Aorta (tissue), 5 donors: ENCODE results near the gene ARHGAP4. TPM values are rescaled to one million over a fixed set of nuclear protein-coding genes. Genes with fewer than 3 reads are reported as not detected.

ENCODE experiments used
- ATAC-seq: fragments of 200-7000 bp; cut with Tn5 transposase; one replicate; pipeline ENCODE4 v1.9.1; 2022; ENCODE audit warnings: moderate library complexity; ENCODE audit not compliant: low FRiP score
- DNase-seq, 2 donors: peaks; one replicate each; pipeline ENCODE4 v3.0.0-alpha.2; 2020
- H3K27ac ChIP-seq, 2 donors: one replicate each; pipeline ENCODE4 v1.5.1; 2013; ENCODE audit warnings: low read length in 2 of 2, mild to moderate bottlenecking in 2 of 2, moderate library complexity in 2 of 2, control low read depth in 1 of 2, inconsistent platforms in 1 of 2, low read depth in 1 of 2
- H3K27me3 ChIP-seq, 2 donors: one replicate each; pipeline ENCODE4 v1.6.1; 2013; ENCODE audit warnings: control low read depth in 1 of 2, low read length in 1 of 2, mild to moderate bottlenecking in 1 of 2, moderate library complexity in 1 of 2; ENCODE audit not compliant: insufficient read depth in 2 of 2, control insufficient read depth in 1 of 2
- H3K36me3 ChIP-seq, 2 donors: one replicate each; pipeline ENCODE4 v1.6.1; 2013; ENCODE audit warnings: control low read depth in 1 of 2, low read length in 1 of 2, mild to moderate bottlenecking in 1 of 2; ENCODE audit not compliant: insufficient read depth in 2 of 2, control insufficient read depth in 1 of 2
- H3K4me1 ChIP-seq, 2 donors: one replicate each; pipeline ENCODE4 v1.6.1; 2013; ENCODE audit warnings: low read length in 2 of 2, control low read depth in 1 of 2, mild to moderate bottlenecking in 1 of 2, moderate library complexity in 1 of 2; ENCODE audit not compliant: insufficient read depth in 2 of 2, control insufficient read depth in 1 of 2
- H3K4me3 ChIP-seq, 2 donors: one replicate each; pipeline ENCODE4 v1.5.1; 2013; ENCODE audit warnings: low read length in 2 of 2, control low read depth in 1 of 2, mild to moderate bottlenecking in 1 of 2
- H3K9me3 ChIP-seq: one replicate; pipeline ENCODE4 v1.6.1; 2013; ENCODE audit warnings: mild to moderate bottlenecking, low read length; ENCODE audit not compliant: control insufficient read depth
- WGBS, 2 donors: extraction: QIAGEN DNeasy Blood & Tissue Kit; methylation state at CpG; one replicate each; pipeline ENCODE4 v1.1.7; 2013; 5-methylcytosine and 5-hydroxymethylcytosine counted together
- intact Hi-C, 2 donors: fragments of 100-400 bp; cut with DNase I; formaldehyde crosslinking; loops; one replicate each; pipeline versions ENCODE4 v1.14.2 to v1.15.0; 2022
- polyA plus RNA-seq, 2 donors: library from polyadenylated mRNA; stranded (reverse); fragments of 200-250 nt; gene quantifications; one replicate each; pipeline ENCODE4 v1.2.3, GENCODE V29; 2013
- total RNA-seq, 2 donors: library from RNA; stranded (reverse); fragmentation: NEBNext Ultra II Directional; extraction: Animal tissue kit (Norgen Biotek cat#: 25700); gene quantifications; one replicate each; pipeline ENCODE4 v1.2.1, GENCODE V29; 2021
- donor health status: healthy with polysubstance abuse.
- donor health status: Bipolar disorder and iron deficiency.
- donor health status: DM: no; HTN: no; CAD: no.
- donor health status: DM: no; HTN: no; CAD: no.
- donor health status: DM: yes; HTN: yes; CAD: no.

The ARHGAP4 gene
- total and polyA plus RNA-seq, 4 donors: 13.5 to 81.3 (median 34.0) TPM

GRCh38 chrX:153874085-153874365 lies 52.0 kb downstream of the ARHGAP4 start:
- Histone ChIP-seq H3K27me3 (peaks cover 0 to 2% of the 10 kb centered on the region in 2 donors), H3K4me1 (no peaks in the 10 kb centered on the region), H3K36me3 (no peaks in the 10 kb centered on the region), H3K27ac (no peak overlapping the region), H3K9me3 (no peaks in the 10 kb centered on the region), H3K4me3 (no peak overlapping the region)
- WGBS, 2 donors: 40 to 54% methylated on average over 3 of the region's 3 CpGs
- DNase-seq (no peak), ATAC-seq (no peak)
- intact Hi-C loops: no loop called here

GRCh38 chrX:153873282-153874084 lies 52.6 kb downstream of the ARHGAP4 start:
- Histone ChIP-seq H3K27ac (no peak overlapping the region), H3K4me1 (no peaks in the 10 kb centered on the region), H3K9me3 (no peaks in the 10 kb centered on the region), H3K27me3 (peaks cover 0 to 2% of the 10 kb centered on the region in 2 donors), H3K36me3 (no peaks in the 10 kb centered on the region), H3K4me3 (no peak overlapping the region)
- 27 to 38% methylated on average over 7 of the region's 7 CpGs for WGBS, 2 donors
- intact Hi-C loops: no loop called here
- no peak for DNase-seq
- no peak for ATAC-seq

DNA sequence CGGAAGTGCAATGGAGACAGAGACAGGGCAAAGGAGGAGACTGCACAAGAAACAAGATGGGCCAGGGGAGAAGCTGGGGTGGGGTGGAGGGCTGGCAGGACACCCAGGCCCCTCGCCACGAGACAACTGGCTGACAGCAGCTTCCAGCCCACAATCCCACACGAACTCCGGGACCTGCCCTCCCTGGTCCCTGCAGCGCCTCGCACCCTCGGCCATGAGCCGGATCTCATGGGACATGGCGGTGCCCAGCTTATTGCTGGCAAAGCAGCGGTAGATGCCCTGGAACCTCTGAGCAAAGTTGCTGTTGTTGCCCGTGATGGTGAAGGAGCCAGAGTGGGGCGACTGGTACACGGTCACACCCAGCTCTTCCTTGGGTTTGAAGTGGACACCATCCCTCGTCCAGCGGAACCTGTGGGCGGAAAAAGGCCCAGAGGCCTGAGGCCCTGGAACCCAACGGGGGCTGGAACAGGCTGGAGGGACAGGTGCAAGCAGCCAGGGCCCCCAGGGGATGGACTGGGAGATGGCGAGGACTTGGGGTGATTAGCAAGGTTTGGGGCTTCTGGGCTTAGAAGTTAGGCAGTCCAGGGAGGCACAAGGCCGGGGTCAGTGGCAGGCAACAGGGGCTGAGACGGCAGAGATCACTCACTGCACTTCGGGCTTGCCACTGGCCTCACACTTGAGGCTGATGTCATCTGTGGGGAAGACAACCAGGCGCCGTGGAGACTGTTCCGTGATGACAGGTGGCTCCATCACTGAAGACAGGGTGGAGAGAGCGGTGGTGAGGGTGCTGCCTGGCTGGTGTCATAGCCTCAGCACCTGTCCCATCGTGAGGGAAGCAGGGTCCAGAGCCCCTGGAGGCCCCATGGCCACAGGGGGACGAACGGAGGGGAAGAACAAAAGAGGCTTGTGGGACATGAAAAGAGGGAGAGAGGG lies 53.9 kb downstream of the ARHGAP4 start:
- Histone ChIP-seq H3K4me3 (no peak overlapping the region), H3K27me3 (peaks cover 0 to 2% of the 10 kb centered on the region in 2 donors), H3K9me3 (no peaks in the 10 kb centered on the region), H3K36me3 (no peaks in the 10 kb centered on the region), H3K4me1 (no peaks in the 10 kb centered on the region), H3K27ac (no peak overlapping the region)
- no peak for ATAC-seq
- WGBS, 2 donors: 67 to 69% methylated on average over 29 of the region's 29 CpGs
- intact Hi-C loops: no loop called here
- no peak for DNase-seq

DNA sequence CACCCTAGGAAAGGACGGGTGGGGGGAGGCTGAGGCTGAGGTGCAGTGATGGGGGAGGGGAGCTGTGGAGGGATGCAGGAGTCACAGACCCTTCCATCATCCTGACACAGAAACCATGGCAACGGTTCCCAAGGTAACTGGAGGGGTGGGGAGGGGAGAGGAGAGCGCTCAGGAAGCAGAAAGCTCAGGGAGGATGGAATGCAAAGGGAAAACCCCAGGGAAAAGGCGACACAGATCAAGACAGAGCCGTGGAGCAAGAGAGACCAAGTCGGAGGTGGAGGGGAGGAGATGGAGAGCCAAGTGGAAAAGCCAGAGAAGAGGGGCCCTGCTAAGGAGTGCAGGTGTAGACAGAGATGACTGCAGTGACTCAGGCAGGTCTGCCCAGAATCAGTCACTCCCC lies 54.6 kb downstream of the ARHGAP4 start:
- no peak for DNase-seq
- intact Hi-C loops: no loop called here
- Histone ChIP-seq H3K27ac (no peak overlapping the region), H3K4me1 (no peaks in the 10 kb centered on the region), H3K27me3 (peaks cover 0 to 2% of the 10 kb centered on the region in 2 donors), H3K9me3 (no peaks in the 10 kb centered on the region), H3K4me3 (no peak overlapping the region), H3K36me3 (no peaks in the 10 kb centered on the region)
- 5 to 27% methylated on average over 6 of the region's 6 CpGs for WGBS, 2 donors
- no peak for ATAC-seq

GRCh38 chrX:153870791-153871360 lies 55.2 kb downstream of the ARHGAP4 start:
- WGBS, 2 donors: 38 to 54% methylated on average over 20 to 21 of the region's 21 CpGs
- ATAC-seq: no peak
- no peak overlapping the region for H3K27ac ChIP-seq
- no peaks in the 10 kb centered on the region for H3K4me1 ChIP-seq
- H3K36me3 ChIP-seq: no peaks in the 10 kb centered on the region
- H3K4me3 ChIP-seq: no peak overlapping the region
- no peaks in the 10 kb centered on the region for H3K27me3 ChIP-seq
- H3K9me3 ChIP-seq: no peaks in the 10 kb centered on the region
- intact Hi-C loops: no loop called here
- DNase-seq: peak in 1 of 2 donors; percentile 65

- WGBS, 2 donors: 74 to 81% methylated on average over 8 to 11 of the region's 11 CpGs
- no peaks in the 10 kb centered on the region for H3K9me3 ChIP-seq
- no peaks in the 10 kb centered on the region for H3K36me3 ChIP-seq
- intact Hi-C loops: no loop called here
- ATAC-seq: no peak
- DNase-seq: peak in 1 of 2 donors; percentile 55
- H3K27me3 ChIP-seq: no peaks in the 10 kb centered on the region
- H3K4me3 ChIP-seq: no peak overlapping the region
- no peak overlapping the region for H3K27ac ChIP-seq
- no peaks in the 10 kb centered on the region for H3K4me1 ChIP-seq
Measured at GRCh38 chrX:153870288-153870690, 55.8 kb downstream of the ARHGAP4 start.

DNA sequence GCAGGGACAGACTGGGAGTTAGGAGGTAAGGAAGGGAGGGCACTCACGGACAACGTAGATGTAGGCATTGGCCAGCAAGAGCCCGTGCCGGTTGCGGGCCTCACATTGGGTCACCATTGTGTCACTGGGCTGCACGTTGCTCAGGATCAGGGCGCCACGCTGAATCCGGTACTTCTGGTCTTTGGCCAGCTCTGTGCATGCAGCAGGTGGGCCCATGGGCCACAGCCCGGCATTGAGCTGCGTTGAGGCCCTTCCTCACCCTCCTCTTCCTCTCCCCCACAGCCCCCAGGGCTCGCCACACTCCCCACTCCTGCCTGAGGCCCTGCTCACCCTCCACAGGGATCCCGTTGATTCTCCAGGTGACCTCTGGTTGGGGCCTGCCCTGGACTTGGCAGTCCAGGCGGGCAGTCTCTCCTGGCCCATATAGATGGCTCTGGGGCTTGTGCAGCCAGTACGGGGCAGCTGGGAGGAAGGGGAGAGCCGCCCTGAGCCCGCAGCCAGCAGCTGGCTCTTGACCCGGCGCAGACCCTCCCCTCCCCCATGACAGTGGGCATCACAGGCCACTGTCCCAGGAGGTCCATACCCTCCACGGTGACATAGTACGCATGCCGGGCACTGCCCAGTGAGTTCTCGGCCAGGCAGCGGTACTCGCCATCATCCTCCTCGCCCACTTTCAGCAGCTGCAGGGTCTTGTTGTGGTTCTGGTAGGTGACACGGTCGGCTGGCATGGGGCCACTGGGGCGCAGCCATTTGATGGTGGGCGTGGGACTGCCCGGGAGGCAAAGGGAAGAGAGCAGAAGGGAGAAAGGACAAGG lies 56.4 kb downstream of the ARHGAP4 start:
- intact Hi-C loops: no loop called here
- no peaks in the 10 kb centered on the region for H3K9me3 ChIP-seq
- H3K27me3 ChIP-seq: no peaks in the 10 kb centered on the region
- no peak overlapping the region for H3K4me3 ChIP-seq
- no peaks in the 10 kb centered on the region for H3K4me1 ChIP-seq
- ATAC-seq: no peak
- H3K27ac ChIP-seq: no peak overlapping the region
- 86 to 90% methylated on average over 30 to 31 of the region's 31 CpGs for WGBS, 2 donors
- no peaks in the 10 kb centered on the region for H3K36me3 ChIP-seq
- peak in 1 of 2 donors; percentile 57 for DNase-seq
